Right kidney (tissue), 9 donors: Measurements from ENCODE around the gene FZD7.

Experiments used
- DNase-seq: peaks from one replicate; pipeline ENCODE4 v3.0.0-alpha.2; 2016
- long read RNA-seq, 8 donors: transcript quantifications; one replicate each; lab custom pipeline, GENCODE V29; 2026

FZD7 gene
- long read RNA-seq, donor 1, transcript FZD7-201 (1 exons, 3,859 nt), result major isoform, 35 of 35 reads
- long read RNA-seq, donor 1, partial matches to known transcripts, result 0 of 35 reads
- long read RNA-seq, donor 1, other reads (novel, unspliced or antisense), result 0 of 35 reads
- long read RNA-seq, donor 2, transcript FZD7-201 (1 exons, 3,859 nt), result major isoform, 32 of 32 reads
- long read RNA-seq, donor 2, partial matches to known transcripts, result 0 of 32 reads
- long read RNA-seq, donor 2, other reads (novel, unspliced or antisense), result 0 of 32 reads
- long read RNA-seq, donor 3, transcript FZD7-201 (1 exons, 3,859 nt), result major isoform, 26 of 26 reads
- long read RNA-seq, donor 3, partial matches to known transcripts, result 0 of 26 reads
- long read RNA-seq, donor 3, other reads (novel, unspliced or antisense), result 0 of 26 reads
- long read RNA-seq, donor 4, transcript FZD7-201 (1 exons, 3,859 nt), result major isoform, 51 of 51 reads
- long read RNA-seq, donor 4, partial matches to known transcripts, result 0 of 51 reads
- long read RNA-seq, donor 4, other reads (novel, unspliced or antisense), result 0 of 51 reads
- long read RNA-seq, donor 5, transcript FZD7-201 (1 exons, 3,859 nt), result major isoform, 49 of 49 reads
- long read RNA-seq, donor 5, partial matches to known transcripts, result 0 of 49 reads
- long read RNA-seq, donor 5, other reads (novel, unspliced or antisense), result 0 of 49 reads
- long read RNA-seq, donor 6, transcript FZD7-201 (1 exons, 3,859 nt), result major isoform, 41 of 41 reads
- long read RNA-seq, donor 6, partial matches to known transcripts, result 0 of 41 reads
- long read RNA-seq, donor 6, other reads (novel, unspliced or antisense), result 0 of 41 reads
- long read RNA-seq, donor 7, transcript FZD7-201 (1 exons, 3,859 nt), result major isoform, 79 of 79 reads
- long read RNA-seq, donor 7, partial matches to known transcripts, result 0 of 79 reads
- long read RNA-seq, donor 7, other reads (novel, unspliced or antisense), result 0 of 79 reads
- long read RNA-seq, donor 8, transcript FZD7-201 (1 exons, 3,859 nt), result major isoform, 40 of 40 reads
- long read RNA-seq, donor 8, partial matches to known transcripts, result 0 of 40 reads
- long read RNA-seq, donor 8, other reads (novel, unspliced or antisense), result 0 of 40 reads

DNA sequence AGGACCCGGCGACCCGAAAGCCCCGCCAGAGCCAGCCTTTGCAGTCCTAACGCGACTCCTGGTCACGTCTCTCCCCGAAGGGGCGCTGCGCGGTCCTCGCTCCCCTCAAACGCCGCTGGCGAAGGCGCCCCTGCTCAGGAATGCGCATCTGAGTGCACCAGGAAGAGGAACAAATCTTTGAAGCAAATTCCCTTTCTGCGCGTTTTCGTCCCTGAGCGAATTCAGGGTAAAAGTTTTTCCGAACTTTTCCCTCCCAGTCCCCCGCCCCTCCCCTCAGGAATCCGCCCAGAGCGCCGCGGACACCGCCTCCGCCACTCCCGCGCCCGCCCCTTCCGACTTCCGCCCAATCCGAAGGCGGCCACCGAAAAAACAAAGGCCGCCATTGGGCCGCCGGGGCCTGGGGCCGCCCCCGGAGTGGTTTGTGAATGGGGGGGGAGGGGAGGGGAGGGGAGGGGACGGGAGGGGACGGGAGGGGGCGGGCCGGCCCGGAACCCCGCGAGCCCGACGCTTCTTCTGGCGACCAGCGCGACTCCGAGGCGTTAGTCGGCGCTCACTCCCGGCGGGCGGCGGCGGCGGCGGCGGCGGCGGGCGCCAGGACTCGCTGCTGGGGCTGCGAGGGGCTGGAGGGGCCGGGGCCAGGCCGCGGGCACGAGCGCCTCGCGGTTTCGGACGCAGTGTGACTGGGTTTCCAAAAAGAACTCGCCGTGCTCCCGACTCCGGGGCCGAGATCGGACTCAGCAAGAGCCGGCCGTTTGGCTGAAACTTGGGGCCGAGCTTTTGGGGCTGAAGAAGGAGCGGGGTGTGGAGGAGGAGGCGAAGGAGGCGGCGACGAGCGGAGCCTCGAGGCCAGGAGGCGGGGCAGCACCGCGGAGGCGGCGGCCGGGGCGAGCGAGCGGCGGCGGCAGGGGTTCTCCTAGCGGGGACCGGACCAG, at the start of gene FZD7:
FZD7 (plus strand) TSS at position 539 of the 932 bp plus-strand sequence. CDS start 793 bp downstream, outside the sequence.
- DNase-seq, result peak; percentile 93

DNA sequence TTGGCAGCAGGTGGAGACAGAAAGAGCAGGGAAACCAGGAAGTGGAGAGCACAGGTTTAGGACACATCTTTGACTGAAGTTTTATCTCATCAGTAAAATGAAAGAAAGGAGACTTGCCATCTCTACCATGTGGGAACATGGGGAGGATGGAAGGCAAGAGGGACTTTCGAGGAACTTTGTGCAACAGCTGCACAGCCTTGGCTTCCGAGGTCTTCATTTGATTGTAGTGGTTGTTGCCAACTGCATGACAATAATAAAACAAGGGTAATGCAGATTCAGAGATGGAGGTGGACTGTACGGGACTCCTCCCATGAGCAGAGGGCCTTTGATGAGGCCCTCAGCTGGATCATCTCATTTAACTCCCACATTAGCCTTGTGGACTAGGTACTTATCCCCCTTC, 49.3 kb upstream of the FZD7 start:
- DNase-seq, result no peak

DNA sequence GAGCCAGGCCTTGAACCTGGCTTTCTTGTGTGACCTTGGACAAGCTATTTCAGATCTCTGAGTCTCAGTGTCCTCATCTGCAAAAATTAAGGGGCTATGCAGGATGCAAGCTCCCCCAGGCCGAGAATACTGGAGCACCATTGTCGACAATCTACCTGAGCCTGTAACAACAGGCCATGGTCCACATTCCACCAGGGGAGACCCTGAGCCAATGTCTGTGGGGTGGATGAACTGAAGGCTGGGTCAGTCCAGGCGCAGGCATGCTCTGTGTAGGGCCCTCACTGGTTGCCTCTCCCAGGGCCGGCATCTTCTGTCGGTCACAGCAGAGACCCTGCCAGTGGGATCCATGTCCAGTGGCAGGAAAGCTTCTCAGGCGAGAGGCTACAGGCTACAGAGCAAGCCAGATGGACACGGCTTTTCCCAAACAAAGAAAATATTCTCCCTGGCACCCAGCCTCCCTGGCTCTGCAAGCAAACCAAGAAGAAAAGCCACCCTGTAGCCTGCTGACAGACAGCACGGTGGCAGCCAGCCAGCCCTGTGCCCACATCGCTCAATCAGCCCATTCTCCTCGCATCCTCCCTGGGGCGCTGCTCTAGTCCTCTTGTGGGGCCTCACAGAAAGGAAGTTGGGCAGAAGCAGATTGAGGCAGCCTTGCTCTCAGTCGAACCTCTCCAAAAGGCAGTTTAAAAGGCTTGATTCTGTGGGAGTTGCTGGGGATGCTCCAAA, 48.7 kb upstream of the FZD7 start:
- no peak for DNase-seq

DNA sequence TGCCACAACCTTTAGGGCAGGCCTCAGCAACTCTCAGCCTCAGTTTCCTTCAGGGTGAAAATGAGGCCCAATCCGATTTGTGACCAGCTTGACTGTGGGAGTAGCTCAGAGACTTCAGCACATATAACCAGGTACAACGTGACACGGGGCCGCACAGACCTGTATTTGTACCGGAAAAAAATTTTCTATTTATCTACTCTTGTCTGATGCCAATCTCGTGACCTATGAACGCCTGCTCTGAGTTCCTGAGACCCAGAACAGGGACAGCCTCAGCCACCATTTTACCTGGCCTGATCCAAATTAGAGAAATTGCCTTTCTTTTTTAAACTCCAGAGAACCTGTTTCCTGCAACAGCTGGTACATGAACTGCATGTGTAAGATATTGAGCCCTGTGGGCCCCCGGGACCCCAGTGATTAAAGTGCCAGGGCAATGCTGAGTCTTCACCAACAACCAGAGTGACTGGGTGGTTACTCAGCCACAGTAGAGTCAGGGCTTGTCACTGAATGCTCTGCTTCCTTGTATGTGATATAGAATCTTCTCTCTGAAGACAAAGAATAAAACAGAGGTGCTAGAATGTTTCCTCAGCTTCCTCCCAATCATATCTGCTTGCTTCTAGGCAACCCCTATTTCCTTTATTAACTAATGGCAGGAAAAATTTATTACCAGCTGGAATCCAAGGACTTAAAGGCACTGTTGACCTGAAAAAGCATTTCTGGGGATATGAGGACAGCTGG, 47.8 kb upstream of the FZD7 start:
- DNase-seq, result no peak

DNA sequence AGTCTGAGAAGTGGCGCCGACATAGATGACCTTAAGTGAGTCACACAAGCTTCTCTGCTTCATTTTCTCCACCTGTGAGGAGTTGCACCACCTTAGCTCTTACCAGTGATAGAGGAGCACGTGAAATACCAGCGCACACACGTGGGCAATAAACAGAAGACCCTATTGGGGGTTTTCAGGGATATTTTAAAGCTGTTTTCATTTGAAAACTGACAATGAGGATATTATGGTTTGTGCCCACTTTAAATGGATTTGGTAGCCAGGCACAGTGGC, 47.3 kb upstream of the FZD7 start:
- no peak for DNase-seq

DNA sequence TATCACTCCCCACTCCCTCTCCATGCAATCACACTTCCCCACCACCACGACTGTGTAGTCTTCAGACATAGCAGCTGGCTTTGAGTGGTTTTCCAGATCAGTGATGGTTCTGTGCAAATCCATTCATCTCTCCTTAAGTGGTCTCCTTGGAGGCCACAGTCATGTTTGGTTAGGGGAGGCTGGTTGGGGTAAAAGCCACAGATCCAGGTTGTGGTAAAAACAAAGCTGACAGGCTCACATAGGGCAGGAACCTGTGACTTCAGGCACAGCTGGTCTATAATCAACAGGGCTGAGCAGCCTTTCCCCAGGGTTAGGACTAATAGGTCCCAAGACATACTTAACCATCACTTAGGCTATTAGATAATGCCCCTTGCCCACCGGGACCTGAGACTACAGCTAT, 46.2 kb upstream of the FZD7 start:
- no peak for DNase-seq

DNA sequence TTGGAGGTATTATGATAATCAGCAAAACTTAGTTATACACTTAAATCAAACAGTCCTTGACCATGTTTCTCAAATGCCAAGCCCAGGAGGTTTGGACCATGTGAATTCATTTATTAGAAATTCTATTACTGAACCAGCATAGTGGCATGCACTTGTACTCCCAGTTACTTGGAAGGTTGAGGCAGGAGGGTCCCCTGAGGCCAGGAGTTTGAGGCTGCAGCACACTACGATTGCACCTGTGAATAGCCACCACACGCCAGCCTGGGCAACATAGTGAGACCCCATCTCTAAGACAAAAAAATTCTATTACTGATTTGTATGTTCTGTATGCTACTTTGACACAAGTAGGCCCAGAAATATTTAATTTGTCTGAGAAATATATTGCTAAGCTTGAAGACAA, 43.6 kb upstream of the FZD7 start:
- DNase-seq, result no peak

DNA sequence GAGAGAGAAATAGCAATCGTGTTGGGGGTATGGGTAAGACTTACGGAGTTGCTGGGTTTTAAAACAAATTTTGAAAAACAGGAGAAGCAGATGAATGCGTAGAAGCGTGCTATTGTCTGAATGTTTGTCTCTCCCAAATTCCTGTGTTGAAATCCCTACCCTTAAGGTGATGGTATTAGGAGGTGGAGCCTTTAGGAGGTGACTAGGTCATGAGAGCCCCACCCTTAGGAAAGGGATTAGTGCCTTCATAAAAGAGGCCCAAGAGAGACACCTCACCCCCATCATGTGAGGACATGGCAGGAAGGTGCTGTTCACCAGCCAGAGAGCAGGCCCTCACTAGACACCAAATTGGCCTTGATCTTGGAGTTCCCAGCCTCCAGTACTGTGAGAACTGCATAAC, 40.7 kb upstream of the FZD7 start:
- DNase-seq, result no peak

DNA sequence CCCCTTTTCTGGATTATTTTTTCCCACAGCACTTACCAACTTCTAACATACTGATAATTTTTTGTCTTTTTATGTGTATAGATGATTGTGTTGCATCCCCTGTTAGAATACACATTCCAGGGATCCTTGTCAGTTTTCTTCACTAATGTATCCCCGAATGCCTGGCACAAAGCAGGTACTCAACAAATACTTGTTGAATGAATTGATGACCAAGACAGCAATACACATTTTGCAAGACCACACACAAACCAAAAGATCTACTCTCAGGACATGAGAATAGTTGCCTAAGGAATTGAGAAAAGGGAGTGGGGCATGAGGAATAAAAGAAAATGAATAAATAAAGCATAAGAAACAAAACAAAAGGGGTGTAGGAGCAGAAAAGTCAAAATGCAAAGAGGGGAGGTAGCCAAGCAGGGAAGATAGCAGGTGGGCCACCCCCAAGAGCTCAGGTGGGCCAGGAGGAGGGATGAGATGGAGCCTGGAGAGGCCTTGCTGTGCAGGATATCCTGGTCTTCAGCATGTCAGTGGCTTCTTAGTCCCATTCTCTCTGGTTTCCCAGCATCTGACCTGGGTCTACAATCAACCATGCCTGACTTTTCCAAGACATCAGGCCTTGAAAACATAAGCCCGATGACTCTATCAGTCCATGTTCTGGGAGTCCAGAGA, 38.5 kb upstream of the FZD7 start:
- DNase-seq, result no peak

DNA sequence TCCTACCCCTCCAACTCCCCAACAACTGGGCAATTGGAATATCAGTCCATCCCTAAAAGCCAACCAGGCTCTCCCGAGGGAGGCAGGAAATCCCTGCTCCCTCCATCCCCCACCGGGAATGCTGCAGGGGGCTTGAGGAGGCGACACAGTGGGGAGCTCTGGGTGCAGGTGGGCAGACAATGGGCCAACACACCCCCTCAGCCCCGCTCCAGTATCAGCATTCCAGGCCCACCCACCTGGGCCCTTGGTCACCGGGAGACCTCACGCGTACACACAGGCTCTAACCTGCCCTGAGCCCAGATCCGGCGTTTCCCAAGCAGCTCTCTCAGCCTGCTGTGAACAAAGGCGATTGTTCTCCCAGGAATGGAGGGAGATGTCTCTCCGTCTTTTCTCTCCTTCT, 37.6 kb upstream of the FZD7 start:
- no peak for DNase-seq

DNA sequence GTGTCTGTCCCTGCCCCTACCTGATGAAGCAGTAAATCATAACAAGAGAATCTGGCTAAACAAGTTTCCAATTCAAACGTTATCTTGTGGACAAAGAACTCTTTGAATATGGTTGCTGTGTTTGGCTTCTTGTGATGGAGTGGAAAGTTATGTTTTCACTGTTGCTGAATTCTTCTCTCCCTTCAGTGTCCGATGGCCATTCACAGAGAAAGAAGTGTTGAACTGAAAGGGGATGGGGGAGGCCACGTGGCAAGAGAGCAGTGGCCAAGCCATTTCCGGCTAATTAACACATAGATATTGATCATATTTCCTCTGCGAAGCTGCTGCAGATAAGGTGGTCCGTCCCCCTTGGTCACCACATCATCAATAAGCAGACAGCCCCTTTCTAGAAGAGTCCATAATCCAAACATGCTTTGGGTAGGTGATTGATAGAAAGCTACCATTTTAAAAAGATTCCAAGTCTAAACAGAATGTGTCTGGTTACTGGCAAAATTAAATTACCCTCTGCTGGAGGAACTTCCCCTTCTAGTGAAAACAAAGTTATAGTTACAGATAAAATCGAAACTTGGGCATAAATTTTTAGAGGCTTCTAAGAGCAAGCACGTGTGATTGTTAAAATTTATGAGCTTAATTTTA, 36.9 kb upstream of the FZD7 start:
- no peak for DNase-seq

DNA sequence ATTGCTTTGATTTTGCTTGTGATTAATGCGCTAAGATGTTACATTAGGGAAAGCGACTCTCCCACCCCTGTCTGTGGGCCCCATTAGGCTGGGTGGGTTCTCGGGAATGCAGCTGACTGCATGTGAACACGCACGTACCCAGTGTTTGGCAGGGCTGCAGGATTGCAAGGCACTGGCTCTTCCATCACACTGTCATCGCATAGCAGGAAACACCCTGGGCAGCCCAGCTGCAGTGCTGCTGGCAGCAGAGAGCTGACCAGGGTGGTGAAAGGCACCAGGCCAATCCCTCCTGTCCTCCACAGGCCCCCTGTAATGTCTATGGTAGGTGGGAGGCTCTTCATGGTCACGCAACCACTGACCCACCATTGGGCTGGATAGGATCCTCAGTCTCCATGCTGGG, 34.4 kb upstream of the FZD7 start:
- no peak for DNase-seq

DNA sequence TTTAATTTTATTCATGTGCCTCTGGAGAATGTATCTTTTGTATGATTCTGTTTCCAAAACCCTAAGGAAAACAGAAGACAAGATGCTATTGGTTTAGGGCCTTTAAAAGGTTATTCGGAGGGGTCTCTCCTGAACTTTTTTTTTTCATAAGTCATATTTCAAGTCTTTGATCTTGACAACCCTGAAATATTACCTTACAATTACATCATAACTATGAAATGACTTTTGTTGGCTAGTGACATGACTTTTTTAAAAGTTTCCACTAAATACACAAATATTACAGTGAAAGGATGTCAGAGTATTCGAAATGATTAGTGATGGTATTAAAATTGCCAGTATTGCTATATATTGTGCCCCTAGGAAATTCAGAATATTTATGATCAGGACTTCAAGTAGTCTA, 31.8 kb upstream of the FZD7 start:
- no peak for DNase-seq

DNA sequence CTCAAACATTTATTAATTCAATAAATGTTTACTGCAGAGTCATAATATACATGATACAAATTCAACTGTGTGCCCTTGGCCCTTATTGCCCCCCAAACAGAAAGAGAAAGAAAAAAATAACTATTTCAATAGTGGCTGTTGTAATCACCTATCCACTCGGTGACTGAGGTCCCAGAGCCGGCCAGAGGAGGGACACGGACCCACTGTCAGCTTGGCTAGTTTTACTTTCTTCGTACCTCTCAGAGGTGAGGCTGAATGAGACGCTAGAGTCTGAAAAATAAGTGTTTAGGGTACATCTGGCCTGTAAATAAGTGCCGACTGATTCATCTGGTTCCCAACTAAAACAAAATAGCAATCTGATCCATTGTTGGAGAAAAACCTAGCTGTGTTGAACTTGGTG, 31.3 kb upstream of the FZD7 start:
- no peak for DNase-seq

DNA sequence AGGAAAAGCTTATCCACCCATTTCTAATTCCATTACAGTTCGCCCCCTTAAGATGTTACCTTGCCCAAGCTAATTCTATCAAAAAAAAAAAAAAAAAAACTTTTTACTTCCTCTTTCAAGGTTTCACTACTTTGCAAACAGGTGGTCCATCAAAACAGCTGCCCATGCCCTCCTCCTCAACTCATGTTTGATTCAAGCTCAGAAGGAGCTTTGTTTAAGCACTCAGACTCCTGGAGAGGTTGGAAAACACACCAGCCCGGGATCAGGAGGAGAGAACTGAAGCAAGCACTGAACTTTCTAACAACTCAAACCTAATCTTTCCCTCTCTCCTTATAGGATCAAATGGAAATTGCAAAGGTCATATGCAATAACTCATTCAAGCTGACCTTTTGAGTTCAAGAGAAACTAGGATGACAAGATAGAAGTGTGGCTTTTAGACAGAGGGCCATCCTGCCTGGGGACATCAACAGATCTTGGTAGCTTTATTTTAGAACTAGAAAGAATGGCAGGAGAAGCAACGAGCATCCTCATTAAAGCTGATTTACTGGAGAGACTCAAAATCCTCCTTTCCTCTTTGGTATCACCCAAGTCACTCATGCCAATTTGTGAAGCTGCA, 28.3 kb upstream of the FZD7 start:
- DNase-seq, result no peak

DNA sequence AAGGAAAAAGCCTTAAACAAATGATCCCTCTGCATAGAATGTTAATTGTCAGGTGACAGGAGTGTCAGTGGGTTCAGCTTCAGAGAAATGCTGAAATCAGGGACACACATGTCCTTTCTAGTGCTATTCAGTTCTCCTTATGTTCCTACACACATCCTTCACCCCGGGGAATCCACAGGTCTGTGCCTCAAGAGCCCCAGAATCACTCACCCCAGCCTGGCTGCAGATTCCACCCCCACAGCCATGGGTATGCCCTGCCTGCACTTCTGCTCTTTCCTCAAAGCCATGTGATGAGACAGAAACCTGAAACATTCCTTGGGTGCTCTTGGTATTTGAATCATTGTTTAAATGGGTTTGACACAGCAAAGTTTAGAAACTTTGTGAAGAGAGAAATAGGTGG, 27.4 kb upstream of the FZD7 start:
- DNase-seq, result no peak

DNA sequence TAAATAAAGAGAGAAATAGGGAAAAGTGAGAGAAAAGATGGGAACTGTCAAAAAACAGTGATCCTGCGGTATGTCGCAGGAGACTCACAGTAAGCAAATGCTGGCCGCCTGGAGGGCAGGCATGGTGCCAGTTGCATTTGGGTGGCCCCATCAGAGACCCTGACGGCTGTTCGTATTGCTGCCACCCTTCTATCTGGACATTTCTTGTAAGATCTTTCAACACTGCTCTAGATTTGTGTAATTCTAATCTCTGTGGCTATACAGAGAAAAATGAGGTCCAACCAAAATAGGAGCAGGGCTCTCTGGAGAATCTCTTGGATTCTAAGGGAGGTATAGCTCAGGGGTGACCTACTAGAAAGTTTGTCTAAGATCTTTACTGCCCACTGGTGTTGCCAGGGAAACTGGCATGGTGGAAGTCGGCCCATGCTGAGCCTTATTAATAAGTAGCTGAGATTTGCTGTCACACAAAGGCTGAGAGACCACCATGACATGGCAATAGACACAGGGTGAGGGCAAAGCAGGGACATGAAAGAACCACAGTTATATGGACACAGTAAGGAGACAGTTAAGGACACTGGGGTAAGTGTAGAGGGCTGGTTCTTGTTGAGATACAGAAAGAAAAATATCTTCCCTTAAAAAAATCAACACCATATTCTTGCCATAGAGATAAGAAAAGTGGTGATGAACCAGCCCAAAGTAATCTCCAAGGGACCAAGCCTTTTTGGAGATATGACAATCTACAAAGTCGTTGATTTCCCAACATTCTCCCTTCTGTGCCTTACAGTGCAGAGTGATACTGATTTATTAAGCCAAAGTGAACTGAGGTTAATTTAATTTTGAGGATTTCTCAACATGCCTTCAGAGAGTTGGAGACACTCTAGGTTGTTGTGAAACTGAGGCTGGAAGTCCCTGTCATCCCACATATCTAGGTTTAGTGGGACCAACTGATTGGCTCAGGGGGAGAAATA, 26.4 kb upstream of the FZD7 start:
- no peak for DNase-seq

DNA sequence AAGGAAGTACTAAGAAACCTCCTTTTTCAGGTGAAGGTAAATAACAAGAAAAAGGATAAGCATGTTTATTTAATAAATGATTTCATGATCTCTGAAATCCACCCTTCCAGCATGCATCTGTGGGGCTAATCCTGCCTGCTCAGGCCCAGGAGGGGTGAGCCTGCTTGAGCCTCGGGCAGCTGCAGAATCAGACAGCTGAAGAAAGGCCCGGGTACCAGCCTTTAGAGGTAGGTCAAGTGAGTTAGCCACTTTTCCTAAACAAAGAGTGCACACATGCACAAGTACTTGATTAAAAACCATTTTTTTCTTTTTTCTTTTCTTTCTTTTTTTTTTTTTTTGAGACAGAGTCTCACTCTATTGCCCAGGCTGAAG, 25.7 kb upstream of the FZD7 start:
- no peak for DNase-seq
